Endodermal cell (in vitro differentiated cells): Measurements from ENCODE around the gene LAMA4. TPM values are rescaled to one million over a fixed set of nuclear protein-coding genes. Genes with fewer than 3 reads are reported as not detected.

Source experiments
- DNase-seq: peaks from one replicate; pipeline ENCODE4 v3.0.0-alpha.2; 2017
- H3K27ac ChIP-seq: 2 replicates; pipeline ENCODE4 v1.5.1; 2013; ENCODE audit warnings: mild to moderate bottlenecking, low read depth, low read length, moderate library complexity
- H3K27me3 ChIP-seq: 2 replicates; pipeline ENCODE4 v1.6.1; 2013; ENCODE audit warnings: mild to moderate bottlenecking, low read length, moderate library complexity; ENCODE audit not compliant: insufficient read depth, control insufficient read depth, poor library complexity, severe bottlenecking
- H3K36me3 ChIP-seq: 2 replicates; pipeline ENCODE4 v1.7.0; 2013; ENCODE audit warnings: mild to moderate bottlenecking, low read length, moderate library complexity; ENCODE audit not compliant: control insufficient read depth, insufficient read depth
- H3K4me1 ChIP-seq: one replicate; pipeline ENCODE4 v1.7.0; 2013; ENCODE audit warnings: low read length; ENCODE audit not compliant: control insufficient read depth, insufficient read depth
- H3K4me3 ChIP-seq: 2 replicates; pipeline ENCODE4 v1.5.1; 2013; ENCODE audit warnings: mild to moderate bottlenecking, low read length, moderate library complexity
- H3K9ac ChIP-seq: 2 replicates; pipeline ENCODE4 v1.6.1; 2013; ENCODE audit warnings: mild to moderate bottlenecking, low read length, moderate library complexity; ENCODE audit not compliant: poor library complexity, severe bottlenecking; ENCODE audit errors: extremely low read depth
- H3K9me3 ChIP-seq: 2 replicates; pipeline ENCODE4 v1.6.1; 2013; ENCODE audit warnings: mild to moderate bottlenecking, low read length, moderate library complexity; ENCODE audit not compliant: control insufficient read depth
- H3K27ac Mint-ChIP-seq: 2 replicates; pipeline ENCODE4 v1.8.0; 2020; ENCODE audit warnings: mixed read lengths
- H3K27me3 Mint-ChIP-seq: 2 replicates; pipeline ENCODE4 v1.8.0; 2021; ENCODE audit warnings: mild to moderate bottlenecking, mixed read lengths; ENCODE audit not compliant: insufficient read depth
- H3K36me3 Mint-ChIP-seq: 2 replicates; pipeline ENCODE4 v1.8.0; 2020; ENCODE audit warnings: low read depth, mixed read lengths
- H3K4me1 Mint-ChIP-seq: 2 replicates; pipeline ENCODE4 v1.8.0; 2020; ENCODE audit warnings: mixed read lengths
- H3K4me3 Mint-ChIP-seq: 2 replicates; pipeline ENCODE4 v1.8.0; 2020; ENCODE audit warnings: mild to moderate bottlenecking, moderate library complexity, mixed read lengths
- H3K9me3 Mint-ChIP-seq: 2 replicates; pipeline ENCODE4 v1.8.0; 2020; ENCODE audit warnings: mild to moderate bottlenecking, mixed read lengths
- WGBS, 2 experiments: methylation state at CpG; one replicate each; pipeline versions ENCODE4 v1.1.5 to v1.1.7; 2013; ENCODE audit warnings: missing lambda C conversion rate in 2 of 2, mixed read lengths in 1 of 2; ENCODE audit not compliant: insufficient coverage in 1 of 2, insufficient read length in 1 of 2; 5-methylcytosine and 5-hydroxymethylcytosine counted together
- total RNA-seq, 2 donors: library from RNA; stranded (reverse); fragmentation: NEBNext Ultra II Directional in 1 of 2; extraction: Animal tissue kit (Norgen Biotek cat#: 25700) in 1 of 2; gene quantifications; 2 replicates in 1 of 2; 3 replicates in 1 of 2; pipeline ENCODE4 v1.2.1, GENCODE V29; 2021
- TF ChIP-seq, protein P1 (sequence below): fragments of 200-600 bp; sonication (generic); conservative IDR thresholded peaks from 2 replicates; pipeline ENCODE4 v1.5.0; 2021; ENCODE audit warnings: antibody characterized with exemption, mild to moderate bottlenecking

LAMA4 gene
- total RNA-seq, 2 donors from 2014 or later, result 0.24 to 3.7 TPM

DNA sequence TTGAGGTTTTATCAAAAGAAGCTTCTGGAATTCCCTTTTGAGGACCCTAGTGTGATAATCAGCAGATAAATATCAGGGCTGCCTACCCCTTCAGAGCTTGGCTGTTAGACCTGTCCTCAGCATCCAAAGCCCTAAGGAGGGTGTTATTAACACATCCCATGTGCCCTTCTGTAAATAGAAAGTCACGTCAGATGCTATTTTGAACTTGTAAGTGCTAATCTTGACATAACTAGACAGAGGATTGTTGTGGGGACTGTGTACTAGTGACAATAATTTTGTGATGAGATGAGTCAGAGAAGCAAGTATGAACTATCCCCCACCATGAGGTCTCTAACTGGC is 4.9 kb upstream of the LAMA4 start:
- H3K36me3 Mint-ChIP-seq, result no peaks in the 10 kb centered on the region
- TF ChIP-seq, protein P1, sequence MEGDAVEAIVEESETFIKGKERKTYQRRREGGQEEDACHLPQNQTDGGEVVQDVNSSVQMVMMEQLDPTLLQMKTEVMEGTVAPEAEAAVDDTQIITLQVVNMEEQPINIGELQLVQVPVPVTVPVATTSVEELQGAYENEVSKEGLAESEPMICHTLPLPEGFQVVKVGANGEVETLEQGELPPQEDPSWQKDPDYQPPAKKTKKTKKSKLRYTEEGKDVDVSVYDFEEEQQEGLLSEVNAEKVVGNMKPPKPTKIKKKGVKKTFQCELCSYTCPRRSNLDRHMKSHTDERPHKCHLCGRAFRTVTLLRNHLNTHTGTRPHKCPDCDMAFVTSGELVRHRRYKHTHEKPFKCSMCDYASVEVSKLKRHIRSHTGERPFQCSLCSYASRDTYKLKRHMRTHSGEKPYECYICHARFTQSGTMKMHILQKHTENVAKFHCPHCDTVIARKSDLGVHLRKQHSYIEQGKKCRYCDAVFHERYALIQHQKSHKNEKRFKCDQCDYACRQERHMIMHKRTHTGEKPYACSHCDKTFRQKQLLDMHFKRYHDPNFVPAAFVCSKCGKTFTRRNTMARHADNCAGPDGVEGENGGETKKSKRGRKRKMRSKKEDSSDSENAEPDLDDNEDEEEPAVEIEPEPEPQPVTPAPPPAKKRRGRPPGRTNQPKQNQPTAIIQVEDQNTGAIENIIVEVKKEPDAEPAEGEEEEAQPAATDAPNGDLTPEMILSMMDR, result no peak
- H3K9me3 ChIP-seq, result no peaks in the 10 kb centered on the region
- H3K9me3 Mint-ChIP-seq, result no peaks in the 10 kb centered on the region
- WGBS, 2 experiments, result 93% methylated on average over 1 of the region's 1 CpG; no CpG with 5 or more reads in 1 of the 2 experiments
- no peak overlapping the region for H3K9ac ChIP-seq
- H3K27me3 ChIP-seq, result peaks cover 14% of the 10 kb centered on the region
- no peaks in the 10 kb centered on the region for H3K36me3 ChIP-seq
- no peak overlapping the region for H3K4me3 ChIP-seq
- H3K27me3 Mint-ChIP-seq, result peaks cover 16% of the 10 kb centered on the region
- peaks cover 9% of the 10 kb centered on the region for H3K4me1 ChIP-seq
- no peak overlapping the region for H3K4me3 Mint-ChIP-seq
- no peak overlapping the region for H3K27ac Mint-ChIP-seq
- DNase-seq, result no peak
- peaks cover 19% of the 10 kb centered on the region for H3K4me1 Mint-ChIP-seq
- H3K27ac ChIP-seq, result no peak overlapping the region

DNA sequence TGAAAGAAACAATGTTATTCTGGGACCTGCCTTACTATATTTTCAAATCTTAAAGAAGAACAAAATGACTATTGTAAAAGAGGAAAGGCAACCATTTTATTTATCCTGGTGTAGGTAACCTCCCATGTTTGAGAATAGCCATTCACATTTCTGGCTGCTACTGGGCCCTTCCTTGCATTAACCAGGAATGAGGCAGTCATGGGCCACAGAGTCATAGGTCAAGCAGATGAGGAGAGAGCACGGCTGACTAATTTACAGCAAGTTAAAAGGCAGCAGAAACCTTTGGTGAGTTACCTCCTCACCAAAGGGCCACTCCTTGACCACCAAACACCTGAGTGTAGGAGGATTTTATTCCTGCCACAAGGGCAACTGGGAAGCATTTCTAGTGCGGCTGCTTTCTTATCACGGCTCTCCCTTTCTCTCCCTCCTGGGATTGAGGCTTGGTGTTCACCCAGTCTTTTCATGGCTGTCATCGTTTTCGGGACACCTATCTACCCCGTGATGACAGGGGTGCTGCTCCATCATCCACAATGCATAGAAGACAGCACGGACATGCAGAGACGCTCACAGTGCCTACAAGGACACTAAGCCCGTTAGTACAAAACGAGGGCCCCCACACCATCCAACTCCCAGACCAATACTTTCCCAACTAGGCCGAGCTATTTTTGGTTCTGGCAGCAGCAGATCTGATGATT is 4.4 kb upstream of the LAMA4 start:
- no peaks in the 10 kb centered on the region for H3K36me3 Mint-ChIP-seq
- H3K27ac ChIP-seq, result no peak overlapping the region
- 92 to 94% methylated on average over 5 to 11 of the region's 11 CpGs for WGBS, 2 experiments

DNA sequence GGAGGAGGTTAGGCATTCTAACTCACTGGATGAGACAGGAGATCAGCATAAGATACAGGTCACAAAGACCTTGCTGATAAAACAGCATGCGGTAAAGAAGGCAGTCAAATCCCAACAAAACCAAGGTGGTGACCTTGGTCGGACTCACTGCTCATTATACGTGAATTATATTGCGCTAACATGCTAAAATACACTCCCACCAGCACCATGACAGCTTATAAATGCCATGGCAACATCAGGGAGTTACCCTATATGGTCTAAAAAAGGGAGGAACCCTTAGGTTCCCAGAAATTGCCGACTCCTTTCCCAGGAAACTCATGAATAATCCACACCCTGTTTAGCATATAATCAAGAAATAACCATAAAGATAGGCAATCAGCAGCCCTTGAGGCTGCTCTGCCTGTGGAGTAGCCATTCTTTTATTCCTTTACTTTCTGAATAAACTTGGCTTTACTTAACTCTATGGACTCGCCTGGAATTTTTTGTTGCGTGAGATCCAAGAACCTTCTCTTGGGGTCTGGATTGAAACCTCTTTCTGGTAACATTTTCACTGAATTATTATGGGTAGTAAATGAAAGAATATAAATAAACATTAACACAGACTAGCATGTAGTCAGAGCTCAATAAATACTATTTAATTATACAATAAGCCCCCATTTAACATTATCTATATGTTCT is 3.0 kb upstream of the LAMA4 start:
- Mint-ChIP-seq H3K9me3 (no peaks in the 10 kb centered on the region), H3K36me3 (no peaks in the 10 kb centered on the region), H3K27me3 (peaks cover 28% of the 10 kb centered on the region), H3K27ac (no peak overlapping the region), H3K4me1 (peaks cover 30% of the 10 kb centered on the region), H3K4me3 (no peak overlapping the region)
- Histone ChIP-seq H3K36me3 (no peaks in the 10 kb centered on the region), H3K27ac (no peak overlapping the region), H3K9me3 (no peaks in the 10 kb centered on the region), H3K4me3 (no peak overlapping the region), H3K4me1 (peaks cover 15% of the 10 kb centered on the region), H3K9ac (no peak overlapping the region), H3K27me3 (peaks cover 14% of the 10 kb centered on the region)
- TF ChIP-seq, protein P1, result no peak
- 86 to 92% methylated on average over 2 to 7 of the region's 7 CpGs for WGBS, 2 experiments
- no peak for DNase-seq

More for the DNA sequence above, 4.4 kb upstream of the LAMA4 start:
- Histone ChIP-seq H3K4me3 (no peak overlapping the region), H3K9me3 (no peaks in the 10 kb centered on the region), H3K9ac (no peak overlapping the region), H3K27me3 (peaks cover 14% of the 10 kb centered on the region), H3K36me3 (no peaks in the 10 kb centered on the region), H3K4me1 (peaks cover 9% of the 10 kb centered on the region)
- Mint-ChIP-seq H3K27ac (no peak overlapping the region), H3K9me3 (no peaks in the 10 kb centered on the region), H3K27me3 (peaks cover 18% of the 10 kb centered on the region), H3K4me1 (peaks cover 20% of the 10 kb centered on the region), H3K4me3 (no peak overlapping the region)
- TF ChIP-seq, protein P1, result no peak
- DNase-seq, result no peak
